ENCODE measurements around the gene TRUB2. TPM values are rescaled to one million over a fixed set of nuclear protein-coding genes. Genes with fewer than 3 reads are reported as not detected.
A peak's percentile ranks its signal among the peaks of the same experiment; 100 is the strongest.

TRUB2 gene
- total and polyA plus RNA-seq, 2 of the 8 experiments (the other 6 are each of a cell fraction or from before 2014, with no cell fraction given): 20.7 to 37.8 TPM

DNA sequence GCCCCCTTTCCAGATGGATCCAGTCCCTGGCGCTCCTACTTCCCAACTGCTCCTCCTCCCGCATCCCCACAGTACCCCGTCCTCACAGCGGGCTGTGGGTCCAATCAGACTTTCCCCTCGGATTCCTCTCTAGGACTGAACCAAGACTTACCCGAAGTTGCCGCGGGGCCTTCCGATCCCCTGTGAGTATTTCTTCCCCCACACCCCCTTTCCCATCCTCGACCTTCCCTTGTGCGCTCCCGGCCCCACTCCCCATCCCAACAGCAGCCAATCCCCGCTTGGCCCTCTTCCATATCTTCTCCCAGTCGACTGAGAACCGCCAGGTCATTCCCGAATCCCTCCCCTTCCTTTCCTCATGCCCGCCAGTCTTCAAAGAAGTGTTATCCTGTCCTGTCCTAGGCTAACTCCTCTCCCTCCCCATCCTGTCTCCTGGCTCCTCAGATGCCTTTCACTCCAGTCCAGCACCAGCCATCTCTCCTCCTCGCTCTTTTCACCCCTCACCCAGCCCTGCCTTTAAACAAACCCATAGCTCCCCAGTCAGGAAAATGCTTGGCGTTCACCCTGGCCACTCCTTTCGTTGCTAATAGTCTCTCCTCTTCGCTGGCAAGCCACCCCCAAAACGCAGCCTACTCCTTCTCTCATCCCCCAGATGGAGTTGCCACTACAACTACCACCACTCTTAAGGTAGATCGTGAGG is 45.5 kb downstream of the TRUB2 start (continued):
- TF ChIP-seq TAF7 (optimal IDR thresholded peaks at IDR 0.05; ENCODE audit: borderline replicate concordance, low read depth, low read length) (no peak), GTF2F1 (IDR thresholded peaks at IDR 0.05; ENCODE audit: borderline replicate concordance, low read depth, low read length) (no peak), ZNF274 (IDR thresholded peaks at IDR 0.05; ENCODE audit: borderline replicate concordance, extremely low read depth, low read length) (no peak), TEAD4 (IDR thresholded peaks at IDR 0.05; ENCODE audit: low read depth, low read length) (no peak), ASH2L (IDR thresholded peaks at IDR 0.05; ENCODE audit: low read length) (peak; percentile 66), SRF (IDR thresholded peaks at IDR 0.05; ENCODE audit: low read depth, low read length) (no peak), CBX8 (IDR thresholded peaks at IDR 0.05; ENCODE audit: borderline replicate concordance, low read depth, low read length) (no peak)
- TF ChIP-seq, protein P1, sequence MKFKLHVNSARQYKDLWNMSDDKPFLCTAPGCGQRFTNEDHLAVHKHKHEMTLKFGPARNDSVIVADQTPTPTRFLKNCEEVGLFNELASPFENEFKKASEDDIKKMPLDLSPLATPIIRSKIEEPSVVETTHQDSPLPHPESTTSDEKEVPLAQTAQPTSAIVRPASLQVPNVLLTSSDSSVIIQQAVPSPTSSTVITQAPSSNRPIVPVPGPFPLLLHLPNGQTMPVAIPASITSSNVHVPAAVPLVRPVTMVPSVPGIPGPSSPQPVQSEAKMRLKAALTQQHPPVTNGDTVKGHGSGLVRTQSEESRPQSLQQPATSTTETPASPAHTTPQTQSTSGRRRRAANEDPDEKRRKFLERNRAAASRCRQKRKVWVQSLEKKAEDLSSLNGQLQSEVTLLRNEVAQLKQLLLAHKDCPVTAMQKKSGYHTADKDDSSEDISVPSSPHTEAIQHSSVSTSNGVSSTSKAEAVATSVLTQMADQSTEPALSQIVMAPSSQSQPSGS (IDR thresholded peaks at IDR 0.05; ENCODE audit: low read length): no peak
- TF ChIP-seq, protein P2, sequence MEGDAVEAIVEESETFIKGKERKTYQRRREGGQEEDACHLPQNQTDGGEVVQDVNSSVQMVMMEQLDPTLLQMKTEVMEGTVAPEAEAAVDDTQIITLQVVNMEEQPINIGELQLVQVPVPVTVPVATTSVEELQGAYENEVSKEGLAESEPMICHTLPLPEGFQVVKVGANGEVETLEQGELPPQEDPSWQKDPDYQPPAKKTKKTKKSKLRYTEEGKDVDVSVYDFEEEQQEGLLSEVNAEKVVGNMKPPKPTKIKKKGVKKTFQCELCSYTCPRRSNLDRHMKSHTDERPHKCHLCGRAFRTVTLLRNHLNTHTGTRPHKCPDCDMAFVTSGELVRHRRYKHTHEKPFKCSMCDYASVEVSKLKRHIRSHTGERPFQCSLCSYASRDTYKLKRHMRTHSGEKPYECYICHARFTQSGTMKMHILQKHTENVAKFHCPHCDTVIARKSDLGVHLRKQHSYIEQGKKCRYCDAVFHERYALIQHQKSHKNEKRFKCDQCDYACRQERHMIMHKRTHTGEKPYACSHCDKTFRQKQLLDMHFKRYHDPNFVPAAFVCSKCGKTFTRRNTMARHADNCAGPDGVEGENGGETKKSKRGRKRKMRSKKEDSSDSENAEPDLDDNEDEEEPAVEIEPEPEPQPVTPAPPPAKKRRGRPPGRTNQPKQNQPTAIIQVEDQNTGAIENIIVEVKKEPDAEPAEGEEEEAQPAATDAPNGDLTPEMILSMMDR (IDR thresholded peaks at IDR 0.05; ENCODE audit: control extremely low read depth in 1 of 3, insufficient read depth in 1 of 3, low read depth in 1 of 3, low read length in 3 of 3): no peak
